Astrocyte of the hippocampus (primary cell): ENCODE results near the gene CABP7.

Experiments used
- DNase-seq: peaks from one replicate; pipeline ENCODE4 v3.0.0; 2011; ENCODE audit warnings: low read depth, low spot score

The CABP7 gene

GRCh38 chr22:29719899-29720645 lies at the start of gene CABP7:
TSS of gene CABP7 (plus strand) at chr22:29720003. CDS start at chr22:29720425, 422 bp downstream.
- peak; percentile 54 for DNase-seq

- no peak for DNase-seq
Measured at GRCh38 chr22:29670626-29671025, 49.2 kb upstream of the CABP7 start.

- no peak for DNase-seq
Measured at GRCh38 chr22:29673361-29674066, 46.3 kb upstream of the CABP7 start.

- DNase-seq: no peak
Measured at GRCh38 chr22:29674121-29674520, 45.7 kb upstream of the CABP7 start.

GRCh38 chr22:29679316-29679715 lies 40.5 kb upstream of the CABP7 start:
- no peak for DNase-seq

GRCh38 chr22:29683536-29683935 lies 36.3 kb upstream of the CABP7 start:
- DNase-seq: no peak

- DNase-seq: no peak
Measured at GRCh38 chr22:29684244-29684643, 35.6 kb upstream of the CABP7 start.

- no peak for DNase-seq
Measured at GRCh38 chr22:29689206-29689879, 30.5 kb upstream of the CABP7 start.

- DNase-seq: peak; percentile 86
Measured at GRCh38 chr22:29689880-29690213, 30.0 kb upstream of the CABP7 start.

GRCh38 chr22:29690476-29690875 lies 29.3 kb upstream of the CABP7 start:
- no peak for DNase-seq

- DNase-seq: no peak
Measured at GRCh38 chr22:29691636-29692326, 28.0 kb upstream of the CABP7 start.

GRCh38 chr22:29692327-29692640 lies 27.5 kb upstream of the CABP7 start:
- DNase-seq: no peak

GRCh38 chr22:29693161-29693560 lies 26.6 kb upstream of the CABP7 start:
- DNase-seq: no peak

- no peak for DNase-seq
Measured at GRCh38 chr22:29693671-29694070, 26.1 kb upstream of the CABP7 start.

GRCh38 chr22:29695129-29695926 lies 24.5 kb upstream of the CABP7 start:
- no peak for DNase-seq

GRCh38 chr22:29697853-29698598 lies 21.8 kb upstream of the CABP7 start:
- no peak for DNase-seq

- peak; percentile 44 for DNase-seq
Measured at GRCh38 chr22:29700206-29700899, 19.4 kb upstream of the CABP7 start.

GRCh38 chr22:29700900-29701154 lies 19.0 kb upstream of the CABP7 start:
- DNase-seq: no peak

GRCh38 chr22:29701155-29701999 lies 18.4 kb upstream of the CABP7 start:
- peak; percentile 48 for DNase-seq
